Endodermal cell (in vitro differentiated cells): ENCODE measurements around the gene ZSWIM3. TPM values are rescaled to one million over a fixed set of nuclear protein-coding genes. Genes with fewer than 3 reads are reported as not detected.

Experiments used
- DNase-seq: peaks from one replicate; pipeline ENCODE4 v3.0.0-alpha.2; 2017
- H3K27ac ChIP-seq: 2 replicates; pipeline ENCODE4 v1.5.1; 2013; ENCODE audit warnings: mild to moderate bottlenecking, low read depth, low read length, moderate library complexity
- H3K27me3 ChIP-seq: 2 replicates; pipeline ENCODE4 v1.6.1; 2013; ENCODE audit warnings: mild to moderate bottlenecking, low read length, moderate library complexity; ENCODE audit not compliant: insufficient read depth, control insufficient read depth, poor library complexity, severe bottlenecking
- H3K36me3 ChIP-seq: 2 replicates; pipeline ENCODE4 v1.7.0; 2013; ENCODE audit warnings: mild to moderate bottlenecking, low read length, moderate library complexity; ENCODE audit not compliant: control insufficient read depth, insufficient read depth
- H3K4me1 ChIP-seq: one replicate; pipeline ENCODE4 v1.7.0; 2013; ENCODE audit warnings: low read length; ENCODE audit not compliant: control insufficient read depth, insufficient read depth
- H3K4me3 ChIP-seq: 2 replicates; pipeline ENCODE4 v1.5.1; 2013; ENCODE audit warnings: mild to moderate bottlenecking, low read length, moderate library complexity
- H3K9ac ChIP-seq: 2 replicates; pipeline ENCODE4 v1.6.1; 2013; ENCODE audit warnings: mild to moderate bottlenecking, low read length, moderate library complexity; ENCODE audit not compliant: poor library complexity, severe bottlenecking; ENCODE audit errors: extremely low read depth
- H3K9me3 ChIP-seq: 2 replicates; pipeline ENCODE4 v1.6.1; 2013; ENCODE audit warnings: mild to moderate bottlenecking, low read length, moderate library complexity; ENCODE audit not compliant: control insufficient read depth
- H3K27ac Mint-ChIP-seq: 2 replicates; pipeline ENCODE4 v1.8.0; 2020; ENCODE audit warnings: mixed read lengths
- H3K27me3 Mint-ChIP-seq: 2 replicates; pipeline ENCODE4 v1.8.0; 2021; ENCODE audit warnings: mild to moderate bottlenecking, mixed read lengths; ENCODE audit not compliant: insufficient read depth
- H3K36me3 Mint-ChIP-seq: 2 replicates; pipeline ENCODE4 v1.8.0; 2020; ENCODE audit warnings: low read depth, mixed read lengths
- H3K4me1 Mint-ChIP-seq: 2 replicates; pipeline ENCODE4 v1.8.0; 2020; ENCODE audit warnings: mixed read lengths
- H3K4me3 Mint-ChIP-seq: 2 replicates; pipeline ENCODE4 v1.8.0; 2020; ENCODE audit warnings: mild to moderate bottlenecking, moderate library complexity, mixed read lengths
- H3K9me3 Mint-ChIP-seq: 2 replicates; pipeline ENCODE4 v1.8.0; 2020; ENCODE audit warnings: mild to moderate bottlenecking, mixed read lengths
- CTCF ChIP-seq: fragments of 200-600 bp; sonication (generic); conservative IDR thresholded peaks from 2 replicates; pipeline ENCODE4 v1.5.0; 2021; ENCODE audit warnings: antibody characterized with exemption, mild to moderate bottlenecking
- WGBS, 2 experiments: methylation state at CpG; one replicate each; pipeline versions ENCODE4 v1.1.5 to v1.1.7; 2013; ENCODE audit warnings: missing lambda C conversion rate in 2 of 2, mixed read lengths in 1 of 2; ENCODE audit not compliant: insufficient coverage in 1 of 2, insufficient read length in 1 of 2; 5-methylcytosine and 5-hydroxymethylcytosine counted together
- total RNA-seq, 2 donors: library from RNA; stranded (reverse); fragmentation: NEBNext Ultra II Directional in 1 of 2; extraction: Animal tissue kit (Norgen Biotek cat#: 25700) in 1 of 2; gene quantifications; 2 replicates in 1 of 2; 3 replicates in 1 of 2; pipeline ENCODE4 v1.2.1, GENCODE V29; 2021

The ZSWIM3 gene
- total RNA-seq, 2 donors from 2014 or later: 2.1 to 4.6 TPM

- peaks cover 21% of the 10 kb centered on the region for H3K9me3 ChIP-seq
- H3K27me3 ChIP-seq: no peaks in the 10 kb centered on the region
- H3K36me3 ChIP-seq: peaks cover 74% of the 10 kb centered on the region
- H3K4me1 Mint-ChIP-seq: peaks cover 8% of the 10 kb centered on the region
- peak overlapping the region; percentile 30 for H3K27ac Mint-ChIP-seq
- H3K27me3 Mint-ChIP-seq: no peaks in the 10 kb centered on the region
- 92 to 95% methylated on average over 7 to 8 of the region's 8 CpGs for WGBS, 2 experiments
- H3K4me3 ChIP-seq: no peak overlapping the region
- H3K4me1 ChIP-seq: no peaks in the 10 kb centered on the region
- no peak overlapping the region for H3K27ac ChIP-seq
- TF ChIP-seq CTCF: no peak
- no peak overlapping the region for H3K9ac ChIP-seq
- DNase-seq: no peak
- H3K9me3 Mint-ChIP-seq: peaks cover 7% of the 10 kb centered on the region
- peaks cover 70% of the 10 kb centered on the region for H3K36me3 Mint-ChIP-seq
- H3K4me3 Mint-ChIP-seq: no peak overlapping the region
Observed at GRCh38 chr20:45848421-45848820, 9.0 kb upstream of the ZSWIM3 start.

GRCh38 chr20:45848969-45849582, 8.3 kb upstream of the ZSWIM3 start:
- peak overlapping the region; percentile 30 for H3K27ac Mint-ChIP-seq
- no peaks in the 10 kb centered on the region for H3K4me1 ChIP-seq
- H3K4me3 ChIP-seq: no peak overlapping the region
- H3K4me3 Mint-ChIP-seq: no peak overlapping the region
- H3K27me3 ChIP-seq: no peaks in the 10 kb centered on the region
- H3K27ac ChIP-seq: no peak overlapping the region
- WGBS, 2 experiments: 96 to 100% methylated on average over 2 to 8 of the region's 8 CpGs
- H3K9me3 Mint-ChIP-seq: peaks cover 7% of the 10 kb centered on the region
- no peak overlapping the region for H3K9ac ChIP-seq
- no peak for TF ChIP-seq CTCF
- H3K27me3 Mint-ChIP-seq: no peaks in the 10 kb centered on the region
- peaks cover 67% of the 10 kb centered on the region for H3K36me3 Mint-ChIP-seq
- H3K4me1 Mint-ChIP-seq: peaks cover 15% of the 10 kb centered on the region
- peaks cover 21% of the 10 kb centered on the region for H3K9me3 ChIP-seq
- H3K36me3 ChIP-seq: peaks cover 71% of the 10 kb centered on the region
- DNase-seq: no peak

- 92 to 100% methylated on average over 2 of the region's 2 CpGs for WGBS, 2 experiments
- H3K27ac Mint-ChIP-seq: no peak overlapping the region
- Histone ChIP-seq H3K9ac (no peak overlapping the region), H3K36me3 (peaks cover 59% of the 10 kb centered on the region), H3K27me3 (no peaks in the 10 kb centered on the region), H3K4me3 (no peak overlapping the region), H3K9me3 (peaks cover 21% of the 10 kb centered on the region), H3K4me1 (peaks cover 6% of the 10 kb centered on the region), H3K27ac (no peak overlapping the region)
- H3K9me3 Mint-ChIP-seq: peaks cover 7% of the 10 kb centered on the region
- H3K36me3 Mint-ChIP-seq: peaks cover 59% of the 10 kb centered on the region
- peaks cover 25% of the 10 kb centered on the region for H3K4me1 Mint-ChIP-seq
- no peak for DNase-seq
- H3K27me3 Mint-ChIP-seq: no peaks in the 10 kb centered on the region
- no peak for TF ChIP-seq CTCF
- H3K4me3 Mint-ChIP-seq: no peak overlapping the region
Observed at GRCh38 chr20:45850238-45850637, 7.2 kb upstream of the ZSWIM3 start.
